ENCODE data around the gene CAV1.

The CAV1 gene

GRCh38 chr7:116560021-116560970 lies 35.5 kb downstream of the CAV1 start:
- no peak for DNase-seq

GRCh38 chr7:116561697-116562483 lies 37.1 kb downstream of the CAV1 start:
- DNase-seq: no peak

- no peak for DNase-seq
These were observed 37.8 kb downstream of the CAV1 start for GRCh38 chr7:116562529-116563121.

- DNase-seq: no peak
These were observed 41.1 kb downstream of the CAV1 start for GRCh38 chr7:116565981-116566380.

DNA sequence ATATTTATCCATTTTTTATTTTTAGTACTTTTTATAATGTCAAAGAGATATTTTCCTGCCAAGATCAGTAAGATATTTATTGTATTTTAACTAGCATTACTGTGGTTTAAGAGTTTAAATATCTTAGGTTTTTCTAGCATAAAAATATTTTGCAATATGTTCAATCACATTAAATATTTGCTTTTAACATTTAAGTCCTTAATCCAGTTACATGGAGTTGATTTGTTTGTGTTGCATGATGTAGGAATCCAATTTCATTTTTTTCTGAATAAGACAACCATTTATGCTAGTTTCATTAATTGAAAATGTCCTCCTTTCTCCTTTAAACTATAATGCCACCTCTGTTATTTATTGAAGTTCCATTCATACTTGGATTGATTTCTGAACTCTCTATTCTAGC lies 41.8 kb downstream of the CAV1 start:
- no peak for DNase-seq

DNA sequence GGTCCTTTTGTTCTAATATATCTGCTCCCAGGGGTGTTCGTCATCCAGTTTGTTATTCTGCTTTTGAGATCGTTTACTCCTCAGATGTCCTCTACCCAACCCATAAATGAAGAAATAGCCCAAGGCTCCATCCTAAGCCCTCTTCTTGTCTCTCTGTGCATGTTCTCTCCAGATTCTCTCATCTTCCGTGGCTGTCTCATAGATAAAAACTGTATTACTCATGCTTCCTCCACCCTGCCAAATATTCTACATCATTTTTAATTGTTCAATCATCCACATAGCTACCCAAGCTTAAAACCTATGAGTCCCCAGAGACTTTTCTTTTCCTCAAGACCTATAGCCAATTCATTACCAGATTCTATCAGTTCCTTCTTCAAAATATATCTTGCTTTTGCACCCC lies 44.9 kb downstream of the CAV1 start:
- no peak for DNase-seq

- no peak for DNase-seq
These were observed 45.5 kb downstream of the CAV1 start for GRCh38 chr7:116570306-116570705.

DNA sequence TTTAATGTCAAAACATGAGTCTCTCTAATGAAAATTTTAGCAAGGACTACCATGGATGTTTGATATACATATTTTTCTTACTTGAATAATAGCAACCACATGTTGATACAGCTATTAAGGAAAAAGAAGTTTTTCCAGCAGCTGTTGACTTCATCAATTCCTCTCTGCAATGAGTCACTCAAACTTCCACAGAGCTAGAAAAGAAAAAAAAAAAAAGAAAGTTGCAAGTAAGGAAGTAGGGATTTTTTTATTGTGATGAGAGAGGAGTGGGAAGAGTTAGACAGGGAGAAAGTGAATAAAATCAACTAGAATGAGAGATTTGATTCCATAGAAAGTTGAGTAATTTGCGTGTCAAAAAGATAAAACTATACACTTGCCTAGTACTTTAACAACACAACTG lies 46.2 kb downstream of the CAV1 start:
- no peak for DNase-seq

DNA sequence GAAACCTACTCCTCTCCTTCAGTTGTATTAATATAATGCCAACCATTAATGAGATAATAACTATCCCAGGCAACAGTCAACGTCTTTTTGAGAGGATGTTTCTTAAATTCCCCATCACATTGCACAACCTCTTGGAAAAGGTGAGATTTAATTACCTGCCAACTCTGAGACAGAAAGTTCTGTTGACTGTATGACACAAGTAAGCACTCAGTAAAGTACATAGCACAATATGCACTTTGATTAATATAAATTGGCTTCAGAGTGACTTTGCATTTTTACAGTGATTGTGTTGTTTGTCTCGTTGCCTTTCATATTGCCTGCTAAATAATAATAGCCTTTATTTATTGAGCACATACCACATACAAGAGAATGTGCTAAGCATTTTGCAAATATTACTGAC lies 46.7 kb downstream of the CAV1 start:
- no peak for DNase-seq

DNA sequence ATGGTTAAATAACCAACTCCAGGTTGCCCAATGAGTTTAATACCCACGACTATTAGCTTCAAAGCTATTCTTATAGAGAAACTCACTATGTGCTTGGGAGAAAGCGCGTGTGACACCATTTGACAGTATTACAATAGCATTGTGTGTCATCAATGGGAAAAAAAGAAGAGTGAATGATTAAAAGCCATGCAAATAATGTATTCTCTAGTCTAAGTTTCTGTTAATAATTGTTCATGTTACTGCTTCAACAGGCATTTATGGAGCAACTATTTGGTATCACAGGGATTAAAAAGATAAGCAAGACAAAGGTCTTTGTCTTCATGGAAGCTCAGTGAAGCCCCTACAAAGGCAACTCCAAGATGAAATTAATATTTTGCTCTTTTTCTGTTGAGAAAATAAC lies 47.2 kb downstream of the CAV1 start:
- no peak for DNase-seq

- DNase-seq: peak; percentile 17
These were observed 48.7 kb downstream of the CAV1 start for GRCh38 chr7:116573541-116573940.

- DNase-seq: peak; percentile 44
These were observed 49.4 kb downstream of the CAV1 start for GRCh38 chr7:116574025-116574822.

DNA sequence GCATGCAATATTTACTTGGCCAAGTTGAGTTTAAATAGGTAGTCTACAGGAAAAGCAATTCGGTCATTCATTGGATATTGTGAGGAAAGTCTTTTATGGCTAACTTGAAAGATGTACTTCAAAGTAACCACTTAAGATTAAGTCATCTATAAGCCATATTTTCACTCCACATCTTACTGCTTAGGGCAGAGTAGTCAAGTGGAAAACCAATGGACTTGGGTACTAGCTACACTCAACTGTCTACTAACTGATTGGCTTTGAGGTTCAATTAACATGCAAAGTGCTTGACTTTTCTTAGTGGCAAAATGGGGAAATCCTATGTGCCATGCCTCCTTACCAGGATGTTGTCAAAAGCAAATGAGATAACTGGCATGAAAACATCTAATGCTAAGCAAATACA lies 51.0 kb downstream of the CAV1 start:
- DNase-seq: no peak

- no peak for DNase-seq
These were observed 51.8 kb downstream of the CAV1 start for GRCh38 chr7:116576350-116577319.

DNA sequence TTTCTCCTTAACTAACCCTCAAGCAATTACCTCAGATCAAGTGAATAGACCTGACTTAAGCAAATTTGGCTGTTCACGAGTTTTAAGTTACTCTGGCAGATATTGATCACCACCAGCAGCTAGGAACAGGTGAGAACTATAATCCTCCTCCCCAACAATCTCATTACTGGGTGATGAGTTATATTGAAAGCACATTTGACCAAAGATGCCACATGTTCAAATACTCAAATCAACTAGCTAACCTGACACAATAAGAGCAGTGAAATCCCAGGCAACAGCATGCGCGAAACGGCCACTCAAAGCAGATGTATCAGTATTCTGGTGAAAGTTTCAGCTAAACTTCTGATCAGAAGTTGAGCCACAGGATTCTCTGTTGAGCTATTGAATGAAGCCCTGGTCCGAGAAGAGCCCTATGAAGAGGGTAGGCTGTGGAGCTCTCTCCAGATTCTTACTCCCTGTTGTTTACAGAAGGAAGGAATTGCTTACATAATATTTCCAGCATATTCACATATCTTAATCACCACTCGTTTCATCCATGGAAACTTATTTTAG lies 52.6 kb downstream of the CAV1 start:
- DNase-seq: no peak

GRCh38 chr7:116578526-116578925 lies 53.7 kb downstream of the CAV1 start:
- no peak for DNase-seq

GRCh38 chr7:116579322-116579721 lies 54.5 kb downstream of the CAV1 start:
- no peak for DNase-seq

- no peak for DNase-seq
These were observed 55.0 kb downstream of the CAV1 start for GRCh38 chr7:116579835-116580234.

DNA sequence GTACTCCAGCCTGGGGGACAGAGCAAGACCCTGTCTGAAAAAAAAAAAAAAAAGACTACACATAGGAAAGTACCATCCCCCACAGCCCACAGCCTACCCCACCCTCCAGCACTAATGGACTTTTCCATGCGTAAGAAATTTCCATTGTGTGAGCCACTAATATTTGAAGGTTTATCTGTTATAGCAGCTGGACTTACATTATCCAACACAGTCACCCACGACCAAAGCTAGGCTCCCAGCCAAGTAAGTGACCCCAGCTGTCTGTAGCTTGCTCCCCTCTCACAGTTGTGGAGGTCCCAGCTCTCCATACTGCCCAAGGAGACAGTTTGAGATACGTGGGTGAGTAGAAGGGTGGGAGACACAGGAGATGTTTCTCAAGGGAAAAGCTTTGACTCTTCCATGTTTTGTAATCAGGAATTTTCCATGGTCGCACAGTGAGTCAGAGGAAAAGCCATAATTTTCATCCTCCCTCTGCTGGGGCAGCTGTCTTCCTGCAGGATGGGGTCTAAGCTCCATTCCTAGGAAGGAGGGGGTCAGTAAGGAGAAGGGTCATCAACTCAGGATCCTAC lies 57.4 kb downstream of the CAV1 start:
- DNase-seq: no peak

DNA sequence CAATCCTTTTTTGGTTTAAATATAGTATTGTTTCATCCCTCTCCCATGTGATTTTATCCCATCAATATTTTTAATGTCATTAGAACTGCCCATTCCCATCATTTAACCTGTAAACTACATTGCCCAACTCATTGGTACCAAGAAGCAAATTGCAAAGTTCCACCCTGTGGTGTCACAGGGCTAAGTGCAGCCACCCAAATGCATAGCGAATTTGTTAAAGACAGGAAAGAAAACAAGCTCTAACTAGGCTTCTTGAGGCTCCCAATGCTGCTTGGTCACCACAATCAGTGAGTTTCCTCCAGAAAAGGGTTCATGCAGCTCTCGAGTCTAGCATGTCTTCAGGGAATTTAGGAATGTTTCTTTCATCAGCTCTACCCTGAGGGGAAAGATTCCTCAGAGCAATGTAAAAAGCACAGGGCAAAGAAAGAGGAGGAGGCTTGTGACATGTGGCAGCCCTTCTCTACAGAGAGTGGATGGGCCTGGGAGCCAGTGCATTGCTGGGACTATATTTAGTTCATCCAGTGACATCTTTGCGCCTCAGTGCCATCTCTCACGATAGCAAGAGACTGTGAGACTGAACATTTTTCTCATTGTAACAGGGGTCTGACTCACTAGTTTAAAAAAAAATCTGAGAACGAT lies 58.1 kb downstream of the CAV1 start:
- DNase-seq: no peak

Data from MV-4-11 (cell line).